ENCODE data around the gene ACHE.

- TF ChIP-seq PATZ1 (CRISPR knock-in tag; IDR thresholded peaks at IDR 0.05; ENCODE audit: borderline replicate concordance) (no peak), POU6F1 (CRISPR knock-in tag; IDR thresholded peaks at IDR 0.05; ENCODE audit: borderline replicate concordance, low read depth) (no peak), BACH2 (CRISPR knock-in tag; IDR thresholded peaks at IDR 0.05; ENCODE audit: borderline replicate concordance) (no peak), ARNTL (CRISPR knock-in tag; IDR thresholded peaks at IDR 0.05; ENCODE audit: borderline replicate concordance, low read depth) (no peak), ZNF565 (CRISPR knock-in tag; conservative IDR thresholded peaks at IDR 0.05; ENCODE audit: low read depth) (no peak), ZFP3 (CRISPR knock-in tag; IDR thresholded peaks at IDR 0.05) (no peak), CREB5 (CRISPR knock-in tag; IDR thresholded peaks at IDR 0.05; ENCODE audit: low read depth) (no peak), ZC3H10 (CRISPR knock-in tag; IDR thresholded peaks at IDR 0.05) (no peak), RARB (CRISPR knock-in tag; IDR thresholded peaks at IDR 0.05) (no peak), TSHZ2 (CRISPR knock-in tag; IDR thresholded peaks at IDR 0.05) (no peak)
Measured at GRCh38 chr7:100914879-100915447, 19.3 kb upstream of the ACHE start.

Data from SK-N-SH treated with all-trans-retinoic acid at 6 μM for 48 hours (cell line).